Astrocyte of the spinal cord (primary cell): ENCODE measurements around the gene ATP9A.
"Not testable (repeated sequence)": the region's sequence is repeated elsewhere in the genome, so short reads cannot be mapped to it uniquely, and the experiment has no call there.

ENCODE experiments used
- DNase-seq: peaks from one replicate; pipeline ENCODE4 v3.0.0; 2011; ENCODE audit warnings: low read depth, low spot score
- H3K4me3 ChIP-seq: 2 replicates; pipeline ENCODE4 v1.5.1; 2011; ENCODE audit warnings: low read depth, mild to moderate bottlenecking, low read length, moderate library complexity
- in situ Hi-C: cut with HindIII; loops from 2 replicates; pipeline ENCODE4 v1.10.0; 2017; ENCODE audit warnings: low sequenced_read_pairs
- TF ChIP-seq, protein P1 (sequence below): IDR thresholded peaks from 2 replicates; pipeline ENCODE4 v1.5.1; 2012; ENCODE audit warnings: low read depth, mild to moderate bottlenecking, low read length, inconsistent platforms

ATP9A gene

DNA sequence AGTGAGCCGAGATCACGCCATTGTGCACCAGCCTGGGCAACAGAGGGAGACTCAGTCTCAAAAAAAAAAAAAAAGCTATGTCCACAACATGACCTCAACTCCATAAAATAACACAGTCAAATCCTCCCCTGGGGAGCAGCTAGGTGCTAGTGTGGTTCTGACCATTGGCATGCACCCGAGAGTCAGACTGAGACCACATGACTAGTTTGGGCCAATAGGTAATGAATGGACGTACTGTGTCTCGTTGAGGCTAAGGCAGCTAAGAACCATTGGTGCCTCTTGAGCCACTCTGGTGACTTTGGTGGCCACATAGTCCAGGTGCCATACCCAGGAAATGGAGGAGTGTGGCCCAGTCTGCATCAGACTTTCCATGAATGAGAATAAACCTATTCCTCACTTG lies 40.3 kb downstream of the ATP9A start:
- no peak overlapping the region for H3K4me3 ChIP-seq
- in situ Hi-C loops, result no loop called here
- TF ChIP-seq, protein P1, sequence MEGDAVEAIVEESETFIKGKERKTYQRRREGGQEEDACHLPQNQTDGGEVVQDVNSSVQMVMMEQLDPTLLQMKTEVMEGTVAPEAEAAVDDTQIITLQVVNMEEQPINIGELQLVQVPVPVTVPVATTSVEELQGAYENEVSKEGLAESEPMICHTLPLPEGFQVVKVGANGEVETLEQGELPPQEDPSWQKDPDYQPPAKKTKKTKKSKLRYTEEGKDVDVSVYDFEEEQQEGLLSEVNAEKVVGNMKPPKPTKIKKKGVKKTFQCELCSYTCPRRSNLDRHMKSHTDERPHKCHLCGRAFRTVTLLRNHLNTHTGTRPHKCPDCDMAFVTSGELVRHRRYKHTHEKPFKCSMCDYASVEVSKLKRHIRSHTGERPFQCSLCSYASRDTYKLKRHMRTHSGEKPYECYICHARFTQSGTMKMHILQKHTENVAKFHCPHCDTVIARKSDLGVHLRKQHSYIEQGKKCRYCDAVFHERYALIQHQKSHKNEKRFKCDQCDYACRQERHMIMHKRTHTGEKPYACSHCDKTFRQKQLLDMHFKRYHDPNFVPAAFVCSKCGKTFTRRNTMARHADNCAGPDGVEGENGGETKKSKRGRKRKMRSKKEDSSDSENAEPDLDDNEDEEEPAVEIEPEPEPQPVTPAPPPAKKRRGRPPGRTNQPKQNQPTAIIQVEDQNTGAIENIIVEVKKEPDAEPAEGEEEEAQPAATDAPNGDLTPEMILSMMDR, result no peak
- DNase-seq, result no peak

- DNase-seq, result no peak
- no peak overlapping the region for H3K4me3 ChIP-seq
- in situ Hi-C loops, result no loop called here
- TF ChIP-seq, protein P1, result no peak
These were observed 42.5 kb downstream of the ATP9A start for GRCh38 chr20:51725584-51726176.

- in situ Hi-C loops, DNase-seq, H3K4me3 ChIP-seq: not testable (repeated sequence)
These were observed 45.2 kb downstream of the ATP9A start for GRCh38 chr20:51723026-51723425.

- in situ Hi-C loops, DNase-seq, H3K4me3 ChIP-seq: not testable (repeated sequence)
These were observed 45.9 kb downstream of the ATP9A start for GRCh38 chr20:51722246-51722645.

- TF ChIP-seq, protein P1, result no peak
- H3K4me3 ChIP-seq, result no peak overlapping the region
- no peak for DNase-seq
- in situ Hi-C loops, result no loop called here
These were observed 47.3 kb downstream of the ATP9A start for GRCh38 chr20:51720854-51721253.

DNA sequence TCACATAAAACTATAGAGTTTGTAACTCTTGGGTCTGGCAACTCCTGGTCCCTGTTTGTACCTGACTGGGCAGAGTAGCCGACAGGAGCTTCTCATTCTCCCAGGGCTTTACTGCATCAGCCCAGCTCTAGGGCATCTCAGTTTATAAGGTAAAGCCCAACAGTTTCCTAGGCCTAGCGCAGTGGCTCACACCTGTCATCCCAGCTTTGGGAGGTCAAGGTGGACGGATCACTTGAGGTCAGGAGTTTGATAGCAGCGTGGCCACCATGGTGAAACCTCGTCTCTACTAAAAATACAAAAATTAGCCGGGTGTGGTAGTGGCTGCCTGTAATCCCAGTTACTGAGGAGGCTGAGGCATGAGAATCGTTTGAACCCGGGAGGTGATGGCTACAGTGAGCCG lies 47.8 kb downstream of the ATP9A start:
- DNase-seq, result no peak
- in situ Hi-C loops, result no loop called here
- TF ChIP-seq, protein P1, result no peak
- H3K4me3 ChIP-seq, result no peak overlapping the region

DNA sequence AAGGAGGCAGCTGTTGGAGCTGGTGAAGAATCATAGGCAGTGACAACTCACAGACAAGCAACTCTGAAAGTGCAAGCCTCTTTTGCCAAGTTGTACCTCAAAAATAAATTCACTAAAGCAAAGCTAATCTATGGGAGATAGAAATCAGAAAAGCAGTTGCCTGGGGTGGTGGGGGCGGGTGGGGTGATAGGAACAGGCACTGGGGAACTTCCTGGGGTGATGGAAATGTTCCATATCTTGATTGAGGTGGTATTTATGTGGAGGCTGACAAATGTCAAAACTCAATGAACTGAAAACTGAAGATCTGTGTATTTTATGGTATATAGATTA lies 52.4 kb downstream of the ATP9A start:
- in situ Hi-C loops, result no loop called here
- no peak overlapping the region for H3K4me3 ChIP-seq
- DNase-seq, result no peak
- TF ChIP-seq, protein P1, result no peak

DNA sequence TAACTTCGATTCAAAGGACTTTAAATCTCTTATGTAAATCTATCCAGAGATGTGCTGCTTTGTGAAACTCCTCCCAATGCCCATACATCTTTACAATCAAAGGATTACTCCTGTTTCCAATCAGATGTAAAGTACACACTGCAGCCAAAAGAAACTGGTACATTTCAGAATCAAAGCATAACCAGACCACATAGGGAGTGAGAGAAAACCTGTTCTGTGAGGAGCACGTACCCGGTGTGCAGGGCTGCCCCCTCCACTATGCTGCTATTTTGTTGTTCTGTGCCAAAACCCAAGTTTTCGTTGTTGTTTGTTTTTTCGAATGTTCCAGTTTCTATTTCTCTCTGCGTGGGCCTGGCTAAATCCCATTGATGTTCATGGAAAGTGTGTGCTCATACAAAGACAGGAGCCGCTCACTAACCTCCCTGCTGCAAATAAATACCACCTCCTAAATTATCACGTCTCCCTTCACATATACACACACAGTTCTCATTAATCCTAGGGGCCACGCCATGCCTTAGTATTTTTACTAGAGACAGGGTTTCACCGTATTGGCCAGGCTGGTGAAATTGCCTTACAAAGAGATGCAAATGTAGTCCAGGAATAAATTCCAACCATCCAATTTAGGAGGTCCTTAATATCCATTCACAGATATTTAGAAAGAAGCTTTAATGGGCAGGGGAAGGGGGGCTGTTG lies 52.9 kb downstream of the ATP9A start:
- DNase-seq, result no peak
- no peak overlapping the region for H3K4me3 ChIP-seq
- in situ Hi-C loops, result no loop called here
- TF ChIP-seq, protein P1, result no peak
